Thyroid gland (tissue), 4 donors: Measurements from ENCODE around the gene TBC1D1. TPM values are rescaled to one million over a fixed set of nuclear protein-coding genes. Genes with fewer than 3 reads are reported as not detected.

Source experiments
- DNase-seq, 2 donors: peaks; one replicate each; pipeline ENCODE4 v3.0.0-alpha.2; 2019
- H3K27ac ChIP-seq, 3 donors: fragments of 200-600 bp; sonication (generic); 1 replicate in 2 of 3; 2 replicates in 1 of 3; pipeline ENCODE4 v1.5.1; 2016 to 2019; ENCODE audit warnings: mild to moderate bottlenecking in 1 of 3, moderate library complexity in 1 of 3
- H3K27me3 ChIP-seq: fragments of 200-600 bp; sonication (generic); one replicate; pipeline ENCODE4 v1.5.1; 2019
- H3K36me3 ChIP-seq, 2 donors: fragments of 200-600 bp; sonication (generic); one replicate each; pipeline ENCODE4 v1.5.1; 2016 to 2019
- H3K4me1 ChIP-seq, 2 donors: fragments of 200-600 bp; sonication (generic); one replicate each; pipeline ENCODE4 v1.5.1; 2017 to 2019
- H3K4me3 ChIP-seq, 3 donors: fragments of 200-600 bp; sonication (generic); replicated peaks in 1 of 3; 1 replicate in 2 of 3; 2 replicates in 1 of 3; pipeline ENCODE4 v1.5.1; 2016; ENCODE audit warnings: mild to moderate bottlenecking in 1 of 3
- H3K9me3 ChIP-seq: fragments of 200-600 bp; sonication (generic); one replicate; pipeline ENCODE4 v1.5.1; 2017
- CTCF ChIP-seq, 6 experiments: fragments of 200-600 bp in 3 of 6; fragments of 450-650 bp in 3 of 6; sonication (generic) in 3 of 6; IDR thresholded peaks; one replicate each; pipeline ENCODE4 v1.5.1; 2016 to 2019; ENCODE audit warnings: antibody characterized with exemption in 6 of 6, mild to moderate bottlenecking in 2 of 6, inconsistent platforms in 1 of 6, moderate library complexity in 1 of 6
- POLR2A ChIP-seq, 2 donors: fragments of 450-650 bp; IDR thresholded peaks; one replicate each; pipeline ENCODE4 v1.6.1; 2017; ENCODE audit warnings: antibody characterized with exemption in 2 of 2, mild to moderate bottlenecking in 2 of 2, moderate library complexity in 1 of 2
- WGBS, 2 donors: methylation state at CpG; one replicate each; pipeline ENCODE4 v1.1.5; 2017; 5-methylcytosine and 5-hydroxymethylcytosine counted together
- intact Hi-C: fragments of 100-400 bp; cut with DNase I; formaldehyde crosslinking; loops from one replicate; pipeline ENCODE4 v1.15.1; 2023
- total RNA-seq, 4 donors: library from RNA; depleted of rRNA; stranded (reverse); fragments of >200 nt; gene quantifications; one replicate each; pipeline ENCODE4 v1.2.3, GENCODE V29; 2016

Gene TBC1D1
- total RNA-seq, 4 donors from 2014 or later, result 192 to 284 (median 230) TPM

DNA sequence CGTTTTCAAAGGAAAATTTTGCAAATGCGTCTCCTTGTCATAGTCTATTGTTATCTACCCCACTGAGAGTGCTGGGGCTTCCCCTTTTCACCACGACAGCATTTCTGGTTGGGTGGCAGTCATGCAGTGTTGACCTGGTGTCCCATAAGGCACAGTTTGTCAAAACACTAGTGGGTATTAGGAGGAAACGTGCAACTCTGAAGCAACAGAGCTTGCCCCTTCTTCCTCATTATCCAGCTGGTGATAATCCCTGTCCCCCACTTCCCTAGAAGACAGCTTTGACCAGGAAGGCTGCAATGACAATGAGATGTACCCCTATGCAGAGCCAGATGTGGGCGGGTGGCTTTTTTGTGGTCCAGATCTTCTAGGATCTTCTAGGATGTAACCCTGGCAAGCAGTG lies 1.8 kb downstream of the TBC1D1 start:
- H3K9me3 ChIP-seq, result no peaks in the 10 kb centered on the region
- H3K36me3 ChIP-seq, result no peaks in the 10 kb centered on the region
- intact Hi-C loops, result loop anchor here (10.0 kb wide), 2 partner anchors 72 to 88 kb away; partner anchors contain the start of gene PTTG2
- TF ChIP-seq POLR2A (IDR thresholded peaks at IDR 0.05), result no peak
- no peak for TF ChIP-seq CTCF (IDR thresholded peaks at IDR 0.05)
- no peak overlapping the region for H3K4me3 ChIP-seq
- 77 to 83% methylated on average over 5 of the region's 5 CpGs for WGBS, 2 donors
- no peaks in the 10 kb centered on the region for H3K27me3 ChIP-seq
- no peak overlapping the region for H3K27ac ChIP-seq
- H3K4me1 ChIP-seq, result peaks cover 0 to 9% of the 10 kb centered on the region in 2 donors
- DNase-seq, result no peak

DNA sequence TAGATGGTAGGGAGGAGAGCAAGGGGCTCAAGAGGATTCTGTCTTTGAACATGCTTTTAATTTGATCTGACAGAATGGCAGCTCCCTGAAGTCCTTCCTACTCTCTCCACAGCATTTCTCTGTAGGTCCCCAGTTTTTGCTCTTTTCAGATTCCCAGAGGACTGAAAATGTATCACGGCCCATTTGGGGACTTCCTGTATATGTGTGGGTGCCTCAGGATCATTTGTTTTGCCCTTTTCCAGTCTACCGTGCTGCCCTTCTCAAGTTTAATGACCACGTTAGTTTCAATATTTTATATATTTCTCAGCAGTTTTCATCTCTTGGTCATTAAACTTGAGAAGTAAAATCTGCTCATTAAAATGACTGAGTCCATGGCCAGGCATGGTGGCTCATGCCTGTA lies 2.3 kb downstream of the TBC1D1 start:
- Histone ChIP-seq H3K4me3 (no peak overlapping the region), H3K36me3 (no peaks in the 10 kb centered on the region), H3K4me1 (peaks cover 0 to 9% of the 10 kb centered on the region in 2 donors), H3K9me3 (no peaks in the 10 kb centered on the region), H3K27ac (no peak overlapping the region), H3K27me3 (no peaks in the 10 kb centered on the region)
- TF ChIP-seq POLR2A (IDR thresholded peaks at IDR 0.05) (no peak), CTCF (IDR thresholded peaks at IDR 0.05) (no peak)
- DNase-seq, result no peak
- WGBS, 2 donors, result 82 to 90% methylated on average over 3 of the region's 3 CpGs
- intact Hi-C loops, result loop anchor here (10.0 kb wide), 2 partner anchors 72 to 88 kb away; partner anchors contain the start of gene PTTG2

- intact Hi-C loops, result loop anchor here (10.0 kb wide), 2 partner anchors 70 to 90 kb away; partner anchors contain the start of gene PTTG2
- Histone ChIP-seq H3K9me3 (no peaks in the 10 kb centered on the region), H3K4me1 (peaks cover 0 to 6% of the 10 kb centered on the region in 2 donors), H3K4me3 (no peak overlapping the region), H3K27ac (no peak overlapping the region), H3K36me3 (no peaks in the 10 kb centered on the region), H3K27me3 (no peaks in the 10 kb centered on the region)
- no peak for TF ChIP-seq CTCF (IDR thresholded peaks at IDR 0.05)
- no peak for TF ChIP-seq POLR2A (IDR thresholded peaks at IDR 0.05)
- no peak for DNase-seq
- WGBS, 2 donors, result 97 to 99% methylated on average over 7 of the region's 7 CpGs
Observed at GRCh38 chr4:37895271-37895670, 4.4 kb downstream of the TBC1D1 start.

DNA sequence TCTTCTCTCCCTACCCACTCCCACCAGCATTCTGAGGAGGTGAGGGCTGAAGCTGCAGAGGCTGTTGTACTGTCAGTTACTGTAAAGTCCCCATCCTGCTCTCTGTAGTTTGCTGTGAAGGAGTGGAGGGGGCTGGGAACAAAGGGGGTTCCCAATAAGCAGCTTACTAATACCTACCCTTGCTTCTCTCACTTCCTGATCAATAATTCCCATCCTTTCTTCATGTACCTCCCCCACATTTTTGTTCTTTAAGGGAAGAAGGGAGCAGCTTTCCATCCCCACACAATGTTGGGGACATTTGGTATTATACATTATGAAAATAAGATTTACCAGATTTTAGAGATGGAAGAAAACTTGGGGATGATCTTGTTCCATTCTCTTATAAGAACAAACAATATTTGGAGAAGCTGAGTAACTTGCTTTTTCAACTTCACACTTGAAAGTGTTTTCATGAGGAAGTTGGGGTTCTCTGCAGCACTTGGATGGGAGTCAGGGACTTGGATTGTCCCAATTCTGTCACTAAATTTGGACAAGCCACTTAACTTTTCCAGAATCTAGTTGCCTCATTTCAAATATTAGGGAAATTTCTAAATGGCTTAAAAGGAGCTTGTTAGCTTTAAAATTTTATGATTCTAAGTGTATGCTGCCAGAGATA lies 5.4 kb downstream of the TBC1D1 start:
- no peak for DNase-seq
- Histone ChIP-seq H3K27me3 (no peaks in the 10 kb centered on the region), H3K9me3 (no peaks in the 10 kb centered on the region), H3K4me3 (no peak overlapping the region), H3K4me1 (peaks cover 0 to 6% of the 10 kb centered on the region in 2 donors), H3K36me3 (no peaks in the 10 kb centered on the region), H3K27ac (no peak overlapping the region)
- TF ChIP-seq POLR2A (IDR thresholded peaks at IDR 0.05) (no peak), CTCF (IDR thresholded peaks at IDR 0.05) (no peak)
- intact Hi-C loops, result loop anchor here (10.0 kb wide), 2 partner anchors 68 to 92 kb away; partner anchors contain the start of gene PTTG2

DNA sequence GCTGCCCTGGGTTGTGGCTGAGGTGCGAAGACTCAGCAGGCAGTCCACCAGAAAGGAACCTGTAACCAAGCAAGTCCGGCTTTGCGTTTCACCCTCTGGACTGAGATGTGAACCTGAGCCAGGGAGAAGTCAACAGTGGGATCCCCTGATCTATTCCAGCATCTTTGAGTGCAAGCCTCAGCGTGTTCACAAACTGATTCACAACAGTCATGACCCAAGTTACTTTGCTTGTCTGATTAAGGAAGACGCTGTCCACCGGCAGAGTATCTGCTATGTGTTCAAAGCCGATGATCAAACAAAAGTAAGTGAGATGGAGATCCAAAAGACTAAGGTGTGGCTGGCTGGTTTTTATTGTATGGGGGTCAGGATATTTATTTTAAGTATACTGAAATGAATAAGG lies 11.3 kb downstream of the TBC1D1 start:
- H3K4me1 ChIP-seq, result no peaks in the 10 kb centered on the region
- no peaks in the 10 kb centered on the region for H3K36me3 ChIP-seq
- no peak overlapping the region for H3K4me3 ChIP-seq
- no peaks in the 10 kb centered on the region for H3K9me3 ChIP-seq
- TF ChIP-seq POLR2A (IDR thresholded peaks at IDR 0.05) (no peak), CTCF (IDR thresholded peaks at IDR 0.05) (no peak)
- H3K27me3 ChIP-seq, result no peaks in the 10 kb centered on the region
- WGBS, 2 donors, result 84% methylated on average over 6 to 7 of the region's 7 CpGs
- intact Hi-C loops, result no loop called here
- no peak for DNase-seq
- no peak overlapping the region for H3K27ac ChIP-seq
